Fibroblast of the aortic adventitia (primary cell): Measurements from ENCODE around the gene PDX1. TPM values are rescaled to one million over a fixed set of nuclear protein-coding genes. Genes with fewer than 3 reads are reported as not detected.

Source experiments
- DNase-seq: peaks from one replicate; pipeline ENCODE4 v3.0.0-alpha.2; 2010; ENCODE audit warnings: low read depth
- H3K4me3 ChIP-seq: 2 replicates; pipeline ENCODE4 v1.5.1; 2011; ENCODE audit warnings: low read depth, mild to moderate bottlenecking, control low read depth, low read length, moderate library complexity
- total RNA-seq: library from RNA; depleted of rRNA; stranded (reverse); fragments of >200 nt; gene quantifications from 2 replicates; pipeline ENCODE4 v1.2.3, GENCODE V29; 2012; ENCODE audit warnings: low replicate concordance
- TF ChIP-seq, protein P1 (sequence below): IDR thresholded peaks from 2 replicates; pipeline ENCODE4 v1.5.1; 2011; ENCODE audit warnings: mild to moderate bottlenecking, low read length, control low read depth, inconsistent platforms; ENCODE audit not compliant: insufficient read depth

Gene PDX1
- total RNA-seq, 1 donor = not detected

DNA sequence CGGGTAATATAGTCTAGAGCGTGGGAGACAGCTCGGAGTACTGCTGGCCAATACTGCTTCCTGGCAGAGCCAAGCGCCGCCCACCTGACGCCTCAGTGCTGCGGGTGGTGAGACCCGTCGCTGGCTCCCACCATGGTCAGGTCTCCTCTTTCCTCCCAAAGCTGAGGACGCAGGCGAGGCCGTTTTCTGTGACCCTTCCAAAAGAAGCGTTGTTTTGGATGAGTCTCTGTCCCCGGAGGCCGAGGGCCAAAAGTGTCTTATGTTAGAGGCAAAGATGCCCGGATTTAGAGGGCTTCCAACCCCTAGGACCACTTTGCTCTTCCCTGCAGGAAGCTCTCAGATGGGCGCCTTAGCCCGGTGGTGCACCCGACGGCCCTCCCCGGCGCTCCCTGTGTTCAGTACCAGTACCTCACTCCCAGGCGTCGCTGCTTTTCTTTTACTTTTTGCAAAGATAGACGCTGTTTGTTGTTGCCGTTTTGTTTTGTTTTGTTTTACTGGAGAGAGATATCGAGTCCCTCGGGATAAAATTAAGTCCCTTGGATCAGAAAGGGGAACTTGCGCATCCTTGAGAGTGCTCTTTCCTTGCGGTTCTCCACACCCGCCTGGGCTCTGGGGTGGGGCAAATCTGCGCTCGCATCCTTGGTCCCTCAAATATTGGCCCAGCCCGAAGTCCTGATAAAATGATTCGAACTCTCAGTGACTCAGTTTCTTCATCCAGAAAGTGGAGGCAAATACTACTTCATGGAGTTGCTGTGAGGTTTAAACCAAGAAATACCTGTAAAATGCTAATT, 7.0 kb downstream of the PDX1 start:
- DNase-seq = no peak
- TF ChIP-seq, protein P1, sequence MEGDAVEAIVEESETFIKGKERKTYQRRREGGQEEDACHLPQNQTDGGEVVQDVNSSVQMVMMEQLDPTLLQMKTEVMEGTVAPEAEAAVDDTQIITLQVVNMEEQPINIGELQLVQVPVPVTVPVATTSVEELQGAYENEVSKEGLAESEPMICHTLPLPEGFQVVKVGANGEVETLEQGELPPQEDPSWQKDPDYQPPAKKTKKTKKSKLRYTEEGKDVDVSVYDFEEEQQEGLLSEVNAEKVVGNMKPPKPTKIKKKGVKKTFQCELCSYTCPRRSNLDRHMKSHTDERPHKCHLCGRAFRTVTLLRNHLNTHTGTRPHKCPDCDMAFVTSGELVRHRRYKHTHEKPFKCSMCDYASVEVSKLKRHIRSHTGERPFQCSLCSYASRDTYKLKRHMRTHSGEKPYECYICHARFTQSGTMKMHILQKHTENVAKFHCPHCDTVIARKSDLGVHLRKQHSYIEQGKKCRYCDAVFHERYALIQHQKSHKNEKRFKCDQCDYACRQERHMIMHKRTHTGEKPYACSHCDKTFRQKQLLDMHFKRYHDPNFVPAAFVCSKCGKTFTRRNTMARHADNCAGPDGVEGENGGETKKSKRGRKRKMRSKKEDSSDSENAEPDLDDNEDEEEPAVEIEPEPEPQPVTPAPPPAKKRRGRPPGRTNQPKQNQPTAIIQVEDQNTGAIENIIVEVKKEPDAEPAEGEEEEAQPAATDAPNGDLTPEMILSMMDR = no peak

DNA sequence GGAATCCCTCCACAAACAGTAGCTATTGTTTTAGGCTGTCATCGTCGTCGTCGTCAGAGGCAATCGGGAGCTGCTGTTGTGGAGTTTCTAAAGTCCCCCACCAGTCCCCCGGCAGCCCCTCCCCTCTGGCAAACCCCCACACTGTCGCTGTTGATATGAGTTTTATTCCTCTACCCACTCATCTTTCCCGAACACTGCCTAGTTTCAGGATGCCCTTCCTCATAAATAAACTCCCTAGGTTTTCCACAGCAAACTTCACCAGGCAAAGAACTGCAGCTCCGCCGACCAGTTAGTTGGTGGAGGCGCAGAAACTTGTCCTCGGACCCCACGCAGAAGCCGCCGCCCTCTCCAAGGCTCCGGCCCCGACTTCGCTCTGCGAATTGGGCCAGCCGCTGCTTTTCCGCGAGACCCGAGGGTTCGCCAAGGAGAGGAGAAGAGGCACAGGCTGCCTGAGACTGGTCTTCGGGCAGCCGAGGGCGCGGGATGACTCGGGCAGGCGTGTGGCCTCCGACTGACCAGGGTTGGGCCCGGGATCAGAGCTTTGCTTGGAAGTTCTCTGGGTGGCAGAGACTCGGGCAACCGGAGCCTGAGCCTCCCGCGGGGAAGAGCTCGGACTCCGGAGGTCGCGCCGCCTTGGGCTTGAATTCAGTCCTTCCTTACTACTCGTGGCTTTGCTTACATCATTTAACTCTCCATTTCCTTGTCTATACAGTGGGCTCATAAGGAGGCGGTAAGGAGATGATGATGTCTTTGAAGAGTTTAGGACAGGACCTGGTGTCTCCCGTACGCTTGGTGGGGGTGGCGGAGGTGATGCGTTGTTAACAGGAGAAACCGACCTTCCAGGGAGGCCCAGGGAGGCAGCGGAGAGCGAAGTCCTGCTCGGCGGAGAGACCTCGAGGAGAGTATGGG, 7.9 kb downstream of the PDX1 start:
- DNase-seq = no peak
- TF ChIP-seq, protein P1 = no peak

More for the DNA sequence above, 7.0 kb downstream of the PDX1 start:
- H3K4me3 ChIP-seq = no peak overlapping the region

DNA sequence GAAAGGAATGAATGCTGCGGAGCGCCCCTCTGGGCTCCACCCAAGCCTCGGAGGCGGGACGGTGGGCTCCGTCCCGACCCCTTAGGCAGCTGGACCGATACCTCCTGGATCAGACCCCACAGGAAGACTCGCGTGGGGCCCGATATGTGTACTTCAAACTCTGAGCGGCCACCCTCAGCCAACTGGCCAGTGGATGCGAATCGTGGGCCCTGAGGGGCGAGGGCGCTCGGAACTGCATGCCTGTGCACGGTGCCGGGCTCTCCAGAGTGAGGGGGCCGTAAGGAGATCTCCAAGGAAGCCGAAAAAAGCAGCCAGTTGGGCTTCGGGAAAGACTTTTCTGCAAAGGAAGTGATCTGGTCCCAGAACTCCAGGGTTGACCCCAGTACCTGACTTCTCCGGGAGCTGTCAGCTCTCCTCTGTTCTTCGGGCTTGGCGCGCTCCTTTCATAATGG, 8.6 kb downstream of the PDX1 start:
- TF ChIP-seq, protein P1 = no peak

More for the DNA sequence above, 7.9 kb downstream of the PDX1 start:
- no peak overlapping the region for H3K4me3 ChIP-seq

DNA sequence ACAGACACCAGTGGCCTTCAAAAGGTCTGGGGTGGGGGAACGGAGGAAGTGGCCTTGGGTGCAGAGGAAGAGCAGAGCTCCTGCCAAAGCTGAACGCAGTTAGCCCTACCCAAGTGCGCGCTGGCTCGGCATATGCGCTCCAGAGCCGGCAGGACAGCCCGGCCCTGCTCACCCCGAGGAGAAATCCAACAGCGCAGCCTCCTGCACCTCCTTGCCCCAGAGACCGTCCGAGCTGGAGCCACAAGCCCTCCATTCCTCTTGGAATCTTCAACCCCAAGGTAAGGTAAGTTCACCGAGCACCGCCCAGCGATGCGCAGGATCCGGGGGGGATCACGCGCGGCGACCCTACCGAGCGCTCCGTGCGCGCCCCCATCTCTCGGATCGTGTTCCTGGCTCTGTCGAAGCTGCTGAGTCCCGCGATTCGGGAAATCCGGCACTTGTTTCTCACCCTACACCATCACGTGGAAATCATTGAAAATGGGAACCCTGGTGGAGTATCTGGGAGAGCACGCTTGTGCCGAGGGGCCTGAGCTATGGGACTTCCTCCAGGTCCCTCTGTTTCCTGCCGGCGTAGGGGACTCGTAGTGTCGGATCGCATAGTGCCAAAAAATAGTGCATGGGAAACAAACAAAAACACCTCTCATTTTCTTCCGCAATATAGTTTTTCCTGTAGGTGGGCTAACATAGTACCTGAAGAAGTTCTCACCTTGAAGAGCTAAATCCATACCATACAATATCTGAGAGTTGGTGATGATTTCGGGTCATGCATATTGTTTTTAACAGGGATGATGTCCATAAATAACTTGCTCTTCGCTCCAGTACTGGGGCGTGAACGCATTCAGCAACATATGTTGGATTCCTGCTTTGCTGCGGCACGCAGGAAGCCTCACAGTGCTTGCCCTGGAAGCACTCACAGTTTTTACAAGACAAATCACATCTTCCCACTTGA, 9.3 kb downstream of the PDX1 start:
- H3K4me3 ChIP-seq = no peak overlapping the region
- DNase-seq = no peak
- TF ChIP-seq, protein P1 = no peak

More for the DNA sequence above, 8.6 kb downstream of the PDX1 start:
- H3K4me3 ChIP-seq = no peak overlapping the region
- DNase-seq = no peak

DNA sequence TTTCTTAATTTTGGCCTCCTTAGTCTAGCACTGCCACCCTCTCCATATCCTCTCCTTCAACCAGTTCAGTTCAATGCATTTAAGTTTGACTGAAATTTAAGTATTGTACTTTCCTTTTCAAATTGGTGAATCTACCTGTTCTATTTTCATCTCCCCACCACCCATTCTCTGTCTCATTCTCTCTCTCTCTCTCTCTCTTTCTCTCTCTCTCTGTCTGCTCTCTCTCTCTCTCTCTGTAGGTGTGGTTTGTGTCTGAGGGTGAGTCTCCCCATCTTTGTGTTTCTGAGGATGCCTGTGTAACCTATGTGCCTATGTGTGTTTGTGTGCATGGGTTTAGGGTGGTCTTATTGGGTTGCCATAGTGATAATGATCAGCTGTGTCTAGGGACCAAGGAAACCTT, 10.1 kb downstream of the PDX1 start:
- H3K4me3 ChIP-seq = no peak overlapping the region
- TF ChIP-seq, protein P1 = no peak
- no peak for DNase-seq

DNA sequence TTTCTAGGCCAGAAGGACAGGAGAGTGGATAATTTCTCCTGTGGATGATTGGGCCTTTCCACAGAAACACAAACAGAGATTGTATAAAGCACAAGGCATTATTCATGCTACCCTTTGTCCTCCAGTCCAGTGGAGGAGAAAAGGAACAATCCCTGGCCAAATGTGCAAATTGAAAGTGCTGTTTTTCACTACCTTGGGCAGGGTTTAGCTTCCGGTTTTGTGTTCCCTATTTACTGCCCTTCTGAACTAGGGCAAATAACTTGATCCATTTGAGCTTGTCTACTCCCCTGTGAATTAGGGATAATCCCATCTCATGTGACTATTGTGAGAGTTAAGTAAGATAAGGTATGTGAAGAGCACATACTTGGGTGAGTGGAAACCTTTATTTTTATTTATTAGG, 13.3 kb downstream of the PDX1 start:
- no peak overlapping the region for H3K4me3 ChIP-seq
- no peak for DNase-seq
- TF ChIP-seq, protein P1 = no peak
